K562 (cell line): ENCODE measurements around the gene MED15. TPM values are rescaled to one million over a fixed set of nuclear protein-coding genes. Genes with fewer than 3 reads are reported as not detected.
A peak's percentile ranks its signal among the peaks of the same experiment; 100 is the strongest.

Experiments
- ARID2 ChIP-seq: fragments of 450-650 bp; IDR thresholded peaks from 2 replicates; pipeline ENCODE4 v1.6.1; 2017; ENCODE audit warnings: antibody characterized with exemption, mild to moderate bottlenecking
- BRCA1 ChIP-seq, 2 experiments: fragments of 450-650 bp in 1 of 2; sonication (generic) in 1 of 2; formaldehyde crosslinking in 1 of 2; IDR thresholded peaks; 2 replicates each; pipeline versions ENCODE4 v1.5.0 to v1.6.1; 2017 to 2020; ENCODE audit warnings: mild to moderate bottlenecking in 1 of 2, missing genetic modification reagents in 1 of 2
- FOXA3 ChIP-seq, 2 experiments: fragments of 450-650 bp in 1 of 2; sonication (generic) in 1 of 2; formaldehyde crosslinking; IDR thresholded peaks in 1 of 2; conservative IDR thresholded peaks in 1 of 2; 2 replicates each; pipeline versions ENCODE4 v1.4.0 to v1.8.0; 2020 to 2022; ENCODE audit warnings: mild to moderate bottlenecking in 2 of 2, missing genetic modification reagents in 1 of 2
- HNRNPL ChIP-seq: fragments of 200-400 bp; formaldehyde crosslinking; IDR thresholded peaks from 2 replicates; pipeline ENCODE4 v1.6.1; 2017; ENCODE audit warnings: low read depth, mild to moderate bottlenecking, low read length
- JUN ChIP-seq, 2 experiments: sonication (generic) in 1 of 2; formaldehyde crosslinking in 1 of 2; IDR thresholded peaks; 2 replicates each; pipeline versions ENCODE4 v1.6.1 to v1.8.0; 2012 to 2022; ENCODE audit warnings: borderline replicate concordance in 2 of 2, mild to moderate bottlenecking in 2 of 2, improper control_type of control experiment in 1 of 2, low read depth in 1 of 2, low read length in 1 of 2, missing genetic modification reagents in 1 of 2
- KLF1 ChIP-seq: fragments of 450-650 bp; IDR thresholded peaks from 2 replicates; pipeline ENCODE4 v1.6.1; 2016; ENCODE audit warnings: missing genetic modification characterization, missing compliant biosample characterization
- MEF2A ChIP-seq: IDR thresholded peaks from 2 replicates; pipeline ENCODE4 v1.6.1; 2011; ENCODE audit warnings: low read depth, mild to moderate bottlenecking, low read length, moderate library complexity; ENCODE audit not compliant: control insufficient read depth
- POLR2AphosphoS5 ChIP-seq: IDR thresholded peaks from 2 replicates; pipeline ENCODE4 v1.6.1; 2011; ENCODE audit warnings: mild to moderate bottlenecking, low read depth, low read length, moderate library complexity; ENCODE audit not compliant: control insufficient read depth, insufficient read depth
- PYGO2 ChIP-seq: fragments of 450-650 bp; IDR thresholded peaks from 2 replicates; pipeline ENCODE4 v1.6.1; 2016; ENCODE audit warnings: mild to moderate bottlenecking, missing genetic modification characterization, moderate library complexity, missing compliant biosample characterization
- RBM14 ChIP-seq: fragments of 200-400 bp; formaldehyde crosslinking; IDR thresholded peaks from 2 replicates; pipeline ENCODE4 v1.6.1; 2018; ENCODE audit warnings: low read depth, mild to moderate bottlenecking, low read length, moderate library complexity, borderline replicate concordance; ENCODE audit not compliant: insufficient read depth
- RFX1 ChIP-seq: fragments of 450-650 bp; IDR thresholded peaks from 2 replicates; pipeline ENCODE4 v1.6.1; 2016; ENCODE audit warnings: mild to moderate bottlenecking, moderate library complexity
- SIRT6 ChIP-seq: IDR thresholded peaks from one replicate; pipeline ENCODE4 v1.6.1; 2012; ENCODE audit warnings: low read depth, mild to moderate bottlenecking, control low read depth, inconsistent platforms, low read length, moderate library complexity
- SNRNP70 ChIP-seq: fragments of 200-400 bp; formaldehyde crosslinking; optimal IDR thresholded peaks from 2 replicates; pipeline ENCODE3; 2017; ENCODE audit warnings: low read depth, low read length
- ZNF184 ChIP-seq: sonication (generic); formaldehyde crosslinking; IDR thresholded peaks from 2 replicates; pipeline ENCODE4 v1.5.0; 2020; ENCODE audit warnings: missing genetic modification reagents
- ZNF384 ChIP-seq: IDR thresholded peaks from 2 replicates; pipeline ENCODE4 v1.6.1; 2012; ENCODE audit warnings: low read depth, low read length, improper control_type of control experiment
- ZNF780A ChIP-seq: fragments of 250-450 bp; sonication (Bioruptor Pico); IDR thresholded peaks from 2 replicates; pipeline ENCODE4 v1.5.0; 2021; ENCODE audit warnings: mild to moderate bottlenecking
- polyA plus RNA-seq, 8 experiments: library from polyadenylated mRNA; depleted of rRNA in 4 of 8; stranded (reverse) in 5 of 8; unstranded in 3 of 8; fragments of >200 nt; fragmentation: Nextera tagmentation in 2 of 8; fragmentation: Illumina TruSeq in 1 of 8; extraction: Ambion mirVana in 2 of 8; extraction: Trizol in 1 of 8; gene quantifications; 2 replicates each; pipeline versions ENCODE4 v1.2.1 to v1.2.3, GENCODE V29; 2011 to 2014; ENCODE audit warnings: inconsistent platforms in 1 of 8, missing spikeins in 1 of 8
- total RNA-seq, 7 experiments: library from RNA; depleted of rRNA in 6 of 7; stranded (reverse); fragments of >200 nt in 6 of 7; fragmentation: Illumina TruSeq in 2 of 7; extraction: Trizol in 2 of 7; gene quantifications; 2 replicates each; pipeline versions ENCODE4 v1.2.1 to v1.2.3, GENCODE V29; 2011 to 2021; ENCODE audit warnings: low replicate concordance in 1 of 7
- TF ChIP-seq, protein P1 (sequence below): sonication (generic); formaldehyde crosslinking; IDR thresholded peaks from 2 replicates; pipeline ENCODE4 v1.4.0; 2020; ENCODE audit warnings: mild to moderate bottlenecking, missing genetic modification reagents
- TF ChIP-seq, protein P2 (sequence below): IDR thresholded peaks from 2 replicates; pipeline ENCODE4 v1.6.1; 2012; ENCODE audit warnings: low read depth, low read length, improper control_type of control experiment, borderline replicate concordance
- TF ChIP-seq, protein P3 (sequence below): fragments of 450-650 bp; IDR thresholded peaks from 2 replicates; pipeline ENCODE4 v1.6.1; 2016; ENCODE audit warnings: borderline replicate concordance
- TF ChIP-seq, protein P4 (sequence below): fragments of 200-800 bp; sonication (Bioruptor generic); IDR thresholded peaks from 2 replicates; pipeline ENCODE4 v1.6.1; 2017; ENCODE audit warnings: missing genetic modification characterization, missing compliant biosample characterization

MED15 gene
- total and polyA plus RNA-seq, 9 of the 15 experiments (the other 6 are each of a cell fraction or from before 2014, with no cell fraction given): 4.0 to 271 (median 60.1) TPM

DNA sequence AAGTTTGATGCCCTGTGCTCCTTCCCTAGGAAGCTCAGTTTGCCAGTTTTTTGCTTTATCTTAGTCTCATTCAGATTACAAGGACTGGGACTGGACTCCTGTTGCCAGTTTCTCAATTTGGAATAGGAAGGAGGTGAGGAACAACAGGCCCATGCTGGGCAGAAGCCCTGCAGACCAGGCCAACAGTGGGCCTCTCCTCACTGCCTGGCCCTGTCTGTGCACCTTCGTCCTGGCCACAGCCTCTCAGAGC, 23.7 kb downstream of the MED15 start (continued):
- TF ChIP-seq FOXA3 (CRISPR knock-in tag; conservative IDR thresholded peaks at IDR 0.05 in 1 of 2, IDR thresholded peaks at IDR 0.05 in 1 of 2) (0 out of 4 replicates have a peak, but pooled peaks of 1 of the 2 experiments have one; percentile 48), SNRNP70 (peak; percentile 15), HNRNPL (no peak), RBM14 (no peak), RFX1 (no peak), SIRT6 (no peak), ZNF384 (no peak), BRCA1 (IDR thresholded peaks at IDR 0.05) (no peak), BRCA1 (CRISPR knock-in tag; IDR thresholded peaks at IDR 0.05) (no peak), MEF2A (no peak), ARID2 (no peak), ZNF184 (CRISPR knock-in tag) (no peak), JUN (IDR thresholded peaks at IDR 0.05; ENCODE audit: borderline replicate concordance, low read depth, low read length) (no peak), JUN (CRISPR knock-in tag; IDR thresholded peaks at IDR 0.05; ENCODE audit: borderline replicate concordance) (0 out of 2 replicates have a peak, but pooled peaks have one; percentile 42), KLF1 (tag) (0 out of 2 replicates have a peak, but pooled peaks have one; percentile 45), PYGO2 (no peak), POLR2AphosphoS5 (0 out of 2 replicates have a peak, but pooled peaks have one; percentile 12), ZNF780A (no peak)
- TF ChIP-seq, protein P1, sequence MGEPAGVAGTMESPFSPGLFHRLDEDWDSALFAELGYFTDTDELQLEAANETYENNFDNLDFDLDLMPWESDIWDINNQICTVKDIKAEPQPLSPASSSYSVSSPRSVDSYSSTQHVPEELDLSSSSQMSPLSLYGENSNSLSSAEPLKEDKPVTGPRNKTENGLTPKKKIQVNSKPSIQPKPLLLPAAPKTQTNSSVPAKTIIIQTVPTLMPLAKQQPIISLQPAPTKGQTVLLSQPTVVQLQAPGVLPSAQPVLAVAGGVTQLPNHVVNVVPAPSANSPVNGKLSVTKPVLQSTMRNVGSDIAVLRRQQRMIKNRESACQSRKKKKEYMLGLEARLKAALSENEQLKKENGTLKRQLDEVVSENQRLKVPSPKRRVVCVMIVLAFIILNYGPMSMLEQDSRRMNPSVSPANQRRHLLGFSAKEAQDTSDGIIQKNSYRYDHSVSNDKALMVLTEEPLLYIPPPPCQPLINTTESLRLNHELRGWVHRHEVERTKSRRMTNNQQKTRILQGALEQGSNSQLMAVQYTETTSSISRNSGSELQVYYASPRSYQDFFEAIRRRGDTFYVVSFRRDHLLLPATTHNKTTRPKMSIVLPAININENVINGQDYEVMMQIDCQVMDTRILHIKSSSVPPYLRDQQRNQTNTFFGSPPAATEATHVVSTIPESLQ: no peak
- TF ChIP-seq, protein P2, sequence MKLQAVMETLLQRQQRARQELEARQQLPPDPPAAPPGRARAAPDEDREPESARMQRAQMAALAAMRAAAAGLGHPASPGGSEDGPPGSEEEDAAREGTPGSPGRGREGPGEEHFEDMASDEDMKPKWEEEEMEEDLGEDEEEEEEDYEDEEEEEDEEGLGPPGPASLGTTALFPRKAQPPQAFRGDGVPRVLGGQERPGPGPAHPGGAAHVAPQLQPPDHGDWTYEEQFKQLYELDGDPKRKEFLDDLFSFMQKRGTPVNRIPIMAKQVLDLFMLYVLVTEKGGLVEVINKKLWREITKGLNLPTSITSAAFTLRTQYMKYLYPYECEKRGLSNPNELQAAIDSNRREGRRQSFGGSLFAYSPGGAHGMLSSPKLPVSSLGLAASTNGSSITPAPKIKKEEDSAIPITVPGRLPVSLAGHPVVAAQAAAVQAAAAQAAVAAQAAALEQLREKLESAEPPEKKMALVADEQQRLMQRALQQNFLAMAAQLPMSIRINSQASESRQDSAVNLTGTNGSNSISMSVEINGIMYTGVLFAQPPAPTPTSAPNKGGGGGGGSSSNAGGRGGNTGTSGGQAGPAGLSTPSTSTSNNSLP: no peak
- TF ChIP-seq, protein P3, sequence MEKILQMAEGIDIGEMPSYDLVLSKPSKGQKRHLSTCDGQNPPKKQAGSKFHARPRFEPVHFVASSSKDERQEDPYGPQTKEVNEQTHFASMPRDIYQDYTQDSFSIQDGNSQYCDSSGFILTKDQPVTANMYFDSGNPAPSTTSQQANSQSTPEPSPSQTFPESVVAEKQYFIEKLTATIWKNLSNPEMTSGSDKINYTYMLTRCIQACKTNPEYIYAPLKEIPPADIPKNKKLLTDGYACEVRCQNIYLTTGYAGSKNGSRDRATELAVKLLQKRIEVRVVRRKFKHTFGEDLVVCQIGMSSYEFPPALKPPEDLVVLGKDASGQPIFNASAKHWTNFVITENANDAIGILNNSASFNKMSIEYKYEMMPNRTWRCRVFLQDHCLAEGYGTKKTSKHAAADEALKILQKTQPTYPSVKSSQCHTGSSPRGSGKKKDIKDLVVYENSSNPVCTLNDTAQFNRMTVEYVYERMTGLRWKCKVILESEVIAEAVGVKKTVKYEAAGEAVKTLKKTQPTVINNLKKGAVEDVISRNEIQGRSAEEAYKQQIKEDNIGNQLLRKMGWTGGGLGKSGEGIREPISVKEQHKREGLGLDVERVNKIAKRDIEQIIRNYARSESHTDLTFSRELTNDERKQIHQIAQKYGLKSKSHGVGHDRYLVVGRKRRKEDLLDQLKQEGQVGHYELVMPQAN: no peak
- TF ChIP-seq, protein P4, sequence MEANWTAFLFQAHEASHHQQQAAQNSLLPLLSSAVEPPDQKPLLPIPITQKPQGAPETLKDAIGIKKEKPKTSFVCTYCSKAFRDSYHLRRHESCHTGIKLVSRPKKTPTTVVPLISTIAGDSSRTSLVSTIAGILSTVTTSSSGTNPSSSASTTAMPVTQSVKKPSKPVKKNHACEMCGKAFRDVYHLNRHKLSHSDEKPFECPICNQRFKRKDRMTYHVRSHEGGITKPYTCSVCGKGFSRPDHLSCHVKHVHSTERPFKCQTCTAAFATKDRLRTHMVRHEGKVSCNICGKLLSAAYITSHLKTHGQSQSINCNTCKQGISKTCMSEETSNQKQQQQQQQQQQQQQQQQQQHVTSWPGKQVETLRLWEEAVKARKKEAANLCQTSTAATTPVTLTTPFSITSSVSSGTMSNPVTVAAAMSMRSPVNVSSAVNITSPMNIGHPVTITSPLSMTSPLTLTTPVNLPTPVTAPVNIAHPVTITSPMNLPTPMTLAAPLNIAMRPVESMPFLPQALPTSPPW (CRISPR knock-in tag): no peak
